ENCODE data around the gene XRCC5. TPM values are rescaled to one million over a fixed set of nuclear protein-coding genes. Genes with fewer than 3 reads are reported as not detected.

The XRCC5 gene
- total RNA-seq, 6 experiments from 2014 or later = 92.0 to 131 (median 106) TPM

GRCh38 chr2:216235896-216236295 lies 126.7 kb downstream of the XRCC5 start:
- intact Hi-C loops (cut with DNase I) = no loop called here
- Histone ChIP-seq H3K4me1 (no peaks in the 10 kb centered on the region), H3K27me3 (no peaks in the 10 kb centered on the region), H3K36me3 (no peaks in the 10 kb centered on the region), H3K4me3 (no peak overlapping the region), H3K9me3 (no peaks in the 10 kb centered on the region), H3K27ac (no peak overlapping the region)
- WGBS (ENCODE audit: insufficient coverage, low coverage, low lambda C conversion rate, missing lambda C conversion rate) = 70% methylated on average over 1 of the region's 1 CpG
- ATAC-seq = no peak
- TF ChIP-seq CTCF (IDR thresholded peaks at IDR 0.05) (no peak), POLR2A (IDR thresholded peaks at IDR 0.05) (no peak)
- DNase-seq = no peak

GRCh38 chr2:216236486-216236885 lies 127.3 kb downstream of the XRCC5 start:
- H3K4me3 ChIP-seq = no peak overlapping the region
- no peaks in the 10 kb centered on the region for H3K36me3 ChIP-seq
- TF ChIP-seq CTCF (IDR thresholded peaks at IDR 0.05) (no peak), POLR2A (IDR thresholded peaks at IDR 0.05) (no peak)
- no peak overlapping the region for H3K27ac ChIP-seq
- H3K9me3 ChIP-seq = no peaks in the 10 kb centered on the region
- DNase-seq (peak in 1 of 3 donors; percentile 13), ATAC-seq (no peak)
- intact Hi-C loops (cut with DNase I) = no loop called here
- H3K4me1 ChIP-seq = no peaks in the 10 kb centered on the region
- WGBS (ENCODE audit: insufficient coverage, low coverage, low lambda C conversion rate, missing lambda C conversion rate) = 0% methylated on average over 1 of the region's 1 CpG
- H3K27me3 ChIP-seq = no peaks in the 10 kb centered on the region

GRCh38 chr2:216242365-216242764 lies 133.2 kb downstream of the XRCC5 start:
- H3K27ac ChIP-seq = no peak overlapping the region
- H3K27me3 ChIP-seq = no peaks in the 10 kb centered on the region
- ATAC-seq = no peak
- no peak overlapping the region for H3K4me3 ChIP-seq
- H3K9me3 ChIP-seq = no peaks in the 10 kb centered on the region
- TF ChIP-seq CTCF (IDR thresholded peaks at IDR 0.05) = no peak
- no peak for TF ChIP-seq POLR2A (IDR thresholded peaks at IDR 0.05)
- WGBS (ENCODE audit: insufficient coverage, low coverage, low lambda C conversion rate, missing lambda C conversion rate) = 71% methylated on average over 6 of the region's 6 CpGs
- peak in 1 of 3 donors; percentile 8 for DNase-seq
- intact Hi-C loops (cut with DNase I) = no loop called here
- H3K4me1 ChIP-seq = no peaks in the 10 kb centered on the region
- no peaks in the 10 kb centered on the region for H3K36me3 ChIP-seq

GRCh38 chr2:216243026-216243425 lies 133.9 kb downstream of the XRCC5 start:
- Histone ChIP-seq H3K27me3 (no peaks in the 10 kb centered on the region), H3K4me3 (no peak overlapping the region), H3K4me1 (no peaks in the 10 kb centered on the region), H3K36me3 (no peaks in the 10 kb centered on the region), H3K9me3 (no peaks in the 10 kb centered on the region), H3K27ac (no peak overlapping the region)
- DNase-seq (peak in 1 of 3 donors; percentile 9), ATAC-seq (no peak)
- WGBS (ENCODE audit: insufficient coverage, low coverage, low lambda C conversion rate, missing lambda C conversion rate) = 83% methylated on average over 3 of the region's 3 CpGs
- intact Hi-C loops (cut with DNase I) = no loop called here
- TF ChIP-seq CTCF (IDR thresholded peaks at IDR 0.05) (no peak), POLR2A (IDR thresholded peaks at IDR 0.05) (no peak)
